ENCODE data around the gene ZNF273.
"Not testable (repeated sequence)": the region's sequence is repeated elsewhere in the genome, so short reads cannot be mapped to it uniquely, and the experiment has no call there.

The ZNF273 gene

GRCh38 chr7:64902806-64903721, at the start of gene ZNF273:
TSS of gene ZNF273 (plus strand) at chr7:64903273. CDS start at chr7:64903318, 45 bp downstream.
- peak; percentile 88 for DNase-seq

- no peak for DNase-seq
These were observed 49.4 kb upstream of the ZNF273 start for GRCh38 chr7:64853679-64854078.

- DNase-seq: no peak
These were observed 48.1 kb upstream of the ZNF273 start for GRCh38 chr7:64854969-64855368.

- no peak for DNase-seq
These were observed 40.1 kb upstream of the ZNF273 start for GRCh38 chr7:64863021-64863420.

- DNase-seq: not testable (repeated sequence)
These were observed 39.5 kb upstream of the ZNF273 start for GRCh38 chr7:64863530-64863929.

GRCh38 chr7:64863969-64864368, 39.1 kb upstream of the ZNF273 start:
- DNase-seq: no peak

- DNase-seq: no peak
These were observed 35.1 kb upstream of the ZNF273 start for GRCh38 chr7:64867863-64868440.

- DNase-seq: no peak
These were observed 34.6 kb upstream of the ZNF273 start for GRCh38 chr7:64868499-64868898.

GRCh38 chr7:64869121-64869725, 33.9 kb upstream of the ZNF273 start:
- no peak for DNase-seq

GRCh38 chr7:64869912-64870562, 33.0 kb upstream of the ZNF273 start:
- DNase-seq: no peak

- no peak for DNase-seq
These were observed 32.4 kb upstream of the ZNF273 start for GRCh38 chr7:64870656-64871055.

- DNase-seq: no peak
These were observed 31.3 kb upstream of the ZNF273 start for GRCh38 chr7:64871761-64872160.

- DNase-seq: no peak
These were observed 30.5 kb upstream of the ZNF273 start for GRCh38 chr7:64872351-64873154.

- DNase-seq: no peak
These were observed 29.9 kb upstream of the ZNF273 start for GRCh38 chr7:64873155-64873500.

GRCh38 chr7:64873517-64873916, 29.6 kb upstream of the ZNF273 start:
- DNase-seq: no peak

GRCh38 chr7:64874114-64874513, 29.0 kb upstream of the ZNF273 start:
- no peak for DNase-seq

- peak; percentile 47 for DNase-seq
These were observed 28.4 kb upstream of the ZNF273 start for GRCh38 chr7:64874562-64875250.

GRCh38 chr7:64875258-64875657, 27.8 kb upstream of the ZNF273 start:
- DNase-seq: no peak

- DNase-seq: no peak
These were observed 27.2 kb upstream of the ZNF273 start for GRCh38 chr7:64875658-64876406.

GRCh38 chr7:64876792-64877713, 26.0 kb upstream of the ZNF273 start:
- DNase-seq: peak; percentile 55
